Thyroid gland (tissue), 4 donors: ENCODE data around the gene DLL1. TPM values are rescaled to one million over a fixed set of nuclear protein-coding genes. Genes with fewer than 3 reads are reported as not detected.

ENCODE experiments used
- DNase-seq, 2 donors: peaks; one replicate each; pipeline ENCODE4 v3.0.0-alpha.2; 2019
- H3K27ac ChIP-seq, 3 donors: fragments of 200-600 bp; sonication (generic); 1 replicate in 2 of 3; 2 replicates in 1 of 3; pipeline ENCODE4 v1.5.1; 2016 to 2019; ENCODE audit warnings: mild to moderate bottlenecking in 1 of 3, moderate library complexity in 1 of 3
- H3K27me3 ChIP-seq: fragments of 200-600 bp; sonication (generic); one replicate; pipeline ENCODE4 v1.5.1; 2019
- H3K36me3 ChIP-seq, 2 donors: fragments of 200-600 bp; sonication (generic); one replicate each; pipeline ENCODE4 v1.5.1; 2016 to 2019
- H3K4me1 ChIP-seq, 2 donors: fragments of 200-600 bp; sonication (generic); one replicate each; pipeline ENCODE4 v1.5.1; 2017 to 2019
- H3K4me3 ChIP-seq, 3 donors: fragments of 200-600 bp; sonication (generic); replicated peaks in 1 of 3; 1 replicate in 2 of 3; 2 replicates in 1 of 3; pipeline ENCODE4 v1.5.1; 2016; ENCODE audit warnings: mild to moderate bottlenecking in 1 of 3
- H3K9me3 ChIP-seq: fragments of 200-600 bp; sonication (generic); one replicate; pipeline ENCODE4 v1.5.1; 2017
- CTCF ChIP-seq, 6 experiments: fragments of 200-600 bp in 3 of 6; fragments of 450-650 bp in 3 of 6; sonication (generic) in 3 of 6; IDR thresholded peaks; one replicate each; pipeline ENCODE4 v1.5.1; 2016 to 2019; ENCODE audit warnings: antibody characterized with exemption in 6 of 6, mild to moderate bottlenecking in 2 of 6, inconsistent platforms in 1 of 6, moderate library complexity in 1 of 6
- POLR2A ChIP-seq, 2 donors: fragments of 450-650 bp; IDR thresholded peaks; one replicate each; pipeline ENCODE4 v1.6.1; 2017; ENCODE audit warnings: antibody characterized with exemption in 2 of 2, mild to moderate bottlenecking in 2 of 2, moderate library complexity in 1 of 2
- WGBS, 2 donors: methylation state at CpG; one replicate each; pipeline ENCODE4 v1.1.5; 2017; 5-methylcytosine and 5-hydroxymethylcytosine counted together
- intact Hi-C: fragments of 100-400 bp; cut with DNase I; formaldehyde crosslinking; loops from one replicate; pipeline ENCODE4 v1.15.1; 2023
- microRNA-seq: library from miRNA; unstranded; fragments of <30 nt; microRNA quantifications from one replicate; pipeline ENCODE4, GENCODE V29; 2016
- small RNA-seq: library from RNA; depleted of rRNA; stranded (forward); fragments of <200 nt; gene quantifications from one replicate; pipeline ENCODE3, GENCODE V24; 2016
- total RNA-seq, 4 donors: library from RNA; depleted of rRNA; stranded (reverse); fragments of >200 nt; gene quantifications; one replicate each; pipeline ENCODE4 v1.2.3, GENCODE V29; 2016

The DLL1 gene
- total RNA-seq, 4 donors from 2014 or later: 6.6 to 14.9 (median 11.5) TPM

- Histone ChIP-seq H3K4me1 (no peaks in the 10 kb centered on the region), H3K9me3 (no peaks in the 10 kb centered on the region), H3K36me3 (no peaks in the 10 kb centered on the region), H3K27me3 (no peaks in the 10 kb centered on the region), H3K27ac (no peak overlapping the region), H3K4me3 (no peak overlapping the region)
- no peak for DNase-seq
- intact Hi-C loops: no loop called here
- TF ChIP-seq CTCF (IDR thresholded peaks at IDR 0.05): no peak
- TF ChIP-seq POLR2A (IDR thresholded peaks at IDR 0.05): no peak
- WGBS, 2 donors: 84 to 92% methylated on average over 13 of the region's 13 CpGs
These were observed 57.3 kb downstream of the DLL1 start for GRCh38 chr6:170233286-170234205.

Small RNAs within 50 kb of the gene (microRNA-seq; reads per million reads assigned to microRNA genes)
- not detected for gene MIR4644

Small RNAs within 50 kb of the gene (small RNA-seq; reads per million reads assigned to genes)
- gene MIR4644: not detected

Other genes starting within 250 kb of the DLL1 start
- gene FAM120B, start 15.7 kb upstream of the DLL1 start, total RNA-seq: 10 to 100 TPM; 26.9 to 38.4 (median 27.7) TPM